GM06990 (cell line): ENCODE data around the gene COX7A2.

ENCODE experiments used
- DNase-seq: peaks from one replicate; pipeline ENCODE4 v3.0.0-alpha.2; 2011; ENCODE audit not compliant: insufficient read length; ENCODE audit errors: extremely low read depth
- H3K27me3 ChIP-seq: replicated peaks from 2 replicates; pipeline ENCODE4 v1.6.0; 2011; ENCODE audit warnings: low read length; ENCODE audit not compliant: control insufficient read depth, insufficient read depth
- H3K36me3 ChIP-seq: 2 replicates; pipeline ENCODE4 v1.5.1; 2011; ENCODE audit warnings: low read length; ENCODE audit not compliant: control insufficient read depth, insufficient read depth
- H3K4me3 ChIP-seq: replicated peaks from 2 replicates; pipeline ENCODE4 v1.5.1; 2011; ENCODE audit warnings: low read depth, mild to moderate bottlenecking, control low read depth, low read length
- TF ChIP-seq, protein P1 (sequence below): IDR thresholded peaks from 2 replicates; pipeline ENCODE4 v1.5.1; 2011; ENCODE audit warnings: low read length, control low read depth, mild to moderate bottlenecking, inconsistent platforms; ENCODE audit not compliant: insufficient read depth, poor library complexity, severe bottlenecking

Gene COX7A2

DNA sequence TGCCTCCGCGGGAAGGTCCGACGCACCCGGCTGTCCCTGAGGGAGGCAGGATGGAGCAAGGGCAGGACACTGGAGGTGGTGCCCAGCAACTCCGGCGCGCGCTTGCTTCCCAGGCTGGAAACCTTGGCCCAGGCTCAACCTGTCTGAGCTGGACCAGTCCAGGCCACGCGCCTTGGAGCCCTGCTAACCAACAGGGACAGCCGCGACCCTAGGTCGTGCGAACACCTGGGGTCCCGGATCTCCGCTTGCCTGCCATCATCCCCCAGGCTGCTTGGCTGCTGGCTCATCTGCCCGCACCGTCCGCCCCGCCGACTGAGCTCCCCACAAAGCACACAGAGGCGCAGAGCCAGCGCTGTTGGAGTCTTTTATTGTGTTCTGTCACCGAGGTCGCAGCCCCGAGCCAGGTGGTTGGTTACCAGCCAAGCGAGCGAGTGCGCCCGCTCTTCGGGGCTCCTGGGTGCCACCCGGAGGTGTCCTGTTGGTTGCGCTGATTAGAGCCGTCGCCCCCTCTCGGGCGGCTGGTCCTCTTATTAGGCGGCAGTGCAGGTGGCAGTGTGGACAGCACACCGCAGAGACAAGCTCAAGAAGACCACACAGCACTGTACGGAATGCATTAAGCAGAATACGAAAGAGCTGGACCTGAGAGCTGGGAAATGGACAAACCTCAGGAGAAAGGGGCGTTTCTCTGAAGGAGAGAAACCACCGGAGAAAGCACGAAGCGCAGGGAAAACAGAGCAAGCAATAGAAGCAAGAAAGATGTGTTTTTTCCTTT lies 41.5 kb downstream of the COX7A2 start:
- H3K4me3 ChIP-seq, result no peak overlapping the region
- TF ChIP-seq, protein P1, sequence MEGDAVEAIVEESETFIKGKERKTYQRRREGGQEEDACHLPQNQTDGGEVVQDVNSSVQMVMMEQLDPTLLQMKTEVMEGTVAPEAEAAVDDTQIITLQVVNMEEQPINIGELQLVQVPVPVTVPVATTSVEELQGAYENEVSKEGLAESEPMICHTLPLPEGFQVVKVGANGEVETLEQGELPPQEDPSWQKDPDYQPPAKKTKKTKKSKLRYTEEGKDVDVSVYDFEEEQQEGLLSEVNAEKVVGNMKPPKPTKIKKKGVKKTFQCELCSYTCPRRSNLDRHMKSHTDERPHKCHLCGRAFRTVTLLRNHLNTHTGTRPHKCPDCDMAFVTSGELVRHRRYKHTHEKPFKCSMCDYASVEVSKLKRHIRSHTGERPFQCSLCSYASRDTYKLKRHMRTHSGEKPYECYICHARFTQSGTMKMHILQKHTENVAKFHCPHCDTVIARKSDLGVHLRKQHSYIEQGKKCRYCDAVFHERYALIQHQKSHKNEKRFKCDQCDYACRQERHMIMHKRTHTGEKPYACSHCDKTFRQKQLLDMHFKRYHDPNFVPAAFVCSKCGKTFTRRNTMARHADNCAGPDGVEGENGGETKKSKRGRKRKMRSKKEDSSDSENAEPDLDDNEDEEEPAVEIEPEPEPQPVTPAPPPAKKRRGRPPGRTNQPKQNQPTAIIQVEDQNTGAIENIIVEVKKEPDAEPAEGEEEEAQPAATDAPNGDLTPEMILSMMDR, result no peak
- no peaks in the 10 kb centered on the region for H3K36me3 ChIP-seq
- peak; percentile 21 for DNase-seq
- H3K27me3 ChIP-seq, result peaks cover 4% of the 10 kb centered on the region

DNA sequence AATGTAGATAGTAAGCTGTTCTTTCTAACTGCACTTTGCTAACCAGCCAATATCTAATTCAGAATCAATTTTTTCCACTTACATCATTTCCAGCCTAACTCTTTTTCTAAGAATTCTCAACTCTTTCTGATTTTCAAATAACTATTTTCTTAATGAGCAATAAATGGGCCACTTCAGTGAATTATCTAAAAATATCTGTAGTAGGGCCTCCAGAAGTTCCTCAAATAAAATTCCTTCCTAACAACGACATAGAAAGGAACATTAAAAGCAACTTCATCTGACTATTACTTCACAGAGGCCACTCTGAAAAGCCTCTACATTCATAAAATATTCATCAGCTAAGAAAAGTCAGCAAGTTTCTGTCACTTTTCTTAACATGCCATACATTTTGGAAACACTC lies 42.6 kb downstream of the COX7A2 start:
- no peak overlapping the region for H3K4me3 ChIP-seq
- H3K36me3 ChIP-seq, result no peaks in the 10 kb centered on the region
- no peak for DNase-seq
- TF ChIP-seq, protein P1, result no peak
- H3K27me3 ChIP-seq, result peaks cover 4% of the 10 kb centered on the region

DNA sequence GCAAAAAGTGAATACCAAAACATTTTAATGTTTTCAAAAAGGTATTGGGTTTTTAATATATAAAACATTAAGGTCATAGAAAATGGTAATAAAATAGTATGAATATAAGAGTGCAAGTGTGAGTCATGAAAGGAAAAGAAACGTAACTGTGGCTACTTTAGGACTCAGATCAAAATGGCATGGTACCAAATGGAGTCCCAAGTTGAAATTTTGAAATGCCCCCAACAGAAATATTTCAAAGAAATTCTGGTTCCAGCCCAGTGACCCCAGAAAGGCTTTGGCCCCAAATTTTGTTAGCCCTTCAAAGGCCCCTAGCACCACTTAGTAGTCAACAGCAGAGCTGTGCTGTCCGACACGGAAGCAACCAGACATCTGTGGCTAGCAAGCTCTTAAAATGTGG lies 43.7 kb downstream of the COX7A2 start:
- TF ChIP-seq, protein P1, result no peak
- peaks cover 4% of the 10 kb centered on the region for H3K27me3 ChIP-seq
- no peak for DNase-seq
- no peaks in the 10 kb centered on the region for H3K36me3 ChIP-seq
- H3K4me3 ChIP-seq, result no peak overlapping the region

DNA sequence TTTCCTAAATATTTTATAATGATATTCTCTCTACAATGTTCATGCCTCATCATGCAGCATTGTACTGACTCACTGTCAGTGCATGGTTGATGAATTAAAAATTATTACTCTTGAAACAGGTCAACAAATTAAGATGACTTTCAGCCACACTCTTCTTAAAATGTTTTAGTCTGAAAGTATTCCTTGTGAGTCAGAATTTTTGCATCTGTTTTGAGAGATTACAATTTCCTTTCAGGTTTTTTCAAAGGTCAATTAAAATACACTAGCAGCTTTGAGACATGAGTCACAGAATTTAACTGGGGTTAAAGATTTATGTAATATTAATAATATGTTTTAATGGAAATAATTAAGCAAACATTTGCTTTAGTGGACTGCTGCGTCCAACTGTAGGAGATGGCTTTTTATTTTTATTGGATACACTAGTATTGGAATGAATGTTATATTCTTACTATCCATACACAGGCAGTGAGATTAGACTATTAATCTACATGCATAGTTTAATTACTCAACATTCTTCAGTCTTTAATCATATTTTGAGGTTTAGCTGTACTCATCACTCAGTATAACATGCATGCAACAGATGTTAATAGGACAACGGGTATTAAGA lies 47.4 kb downstream of the COX7A2 start:
- H3K27me3 ChIP-seq, result no peaks in the 10 kb centered on the region
- TF ChIP-seq, protein P1, result no peak
- H3K4me3 ChIP-seq, result no peak overlapping the region
- no peak for DNase-seq
- H3K36me3 ChIP-seq, result no peaks in the 10 kb centered on the region

DNA sequence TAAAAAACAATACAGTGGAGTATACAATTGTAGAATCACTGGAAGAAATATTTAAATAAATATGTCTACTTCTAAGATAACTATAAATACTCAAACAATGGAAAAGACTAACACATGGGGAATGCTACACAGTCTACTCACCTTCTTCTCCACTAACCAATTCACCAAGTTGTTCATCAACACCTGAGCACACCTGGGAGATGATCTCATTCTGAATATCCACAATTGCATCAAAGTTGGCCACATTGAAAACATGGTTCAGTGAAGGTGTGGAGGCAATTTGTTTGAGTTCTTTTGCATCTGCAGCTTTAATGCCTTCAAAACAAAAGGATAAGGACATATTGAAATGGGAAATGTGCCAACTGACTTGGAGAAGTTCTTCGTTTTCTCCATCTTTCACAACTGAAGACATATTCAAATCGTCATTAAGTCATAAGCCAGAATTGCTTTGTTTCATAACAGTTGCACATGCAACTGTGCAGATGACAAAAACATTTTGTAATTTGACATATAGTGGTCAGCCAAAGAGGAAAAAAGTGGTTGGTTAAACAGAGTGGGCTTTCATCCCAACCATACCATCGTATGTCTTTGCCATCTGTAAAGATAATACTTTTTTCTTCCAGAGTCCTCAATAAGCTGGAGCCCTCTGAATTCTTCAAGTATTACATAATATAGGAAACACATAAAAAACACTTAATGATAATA lies 55.2 kb downstream of the COX7A2 start:
- DNase-seq, result no peak
- H3K36me3 ChIP-seq, result no peaks in the 10 kb centered on the region
- TF ChIP-seq, protein P1, result no peak
- H3K27me3 ChIP-seq, result no peaks in the 10 kb centered on the region
- H3K4me3 ChIP-seq, result no peak overlapping the region
